Peyer's patch (tissue), 4 donors: ENCODE measurements around the gene TTL. TPM values are rescaled to one million over a fixed set of nuclear protein-coding genes. Genes with fewer than 3 reads are reported as not detected.

Source experiments
- DNase-seq, 3 donors: peaks; one replicate each; pipeline ENCODE4 v3.0.0-alpha.2; 2017 to 2019
- H3K27ac ChIP-seq, 4 donors: fragments of 200-600 bp; sonication (generic); one replicate each; pipeline ENCODE4 v1.5.1; 2016 to 2019
- H3K27me3 ChIP-seq, 2 donors: fragments of 200-600 bp; sonication (generic); one replicate each; pipeline ENCODE4 v1.5.1; 2019
- H3K36me3 ChIP-seq, 3 donors: fragments of 200-600 bp; sonication (generic); one replicate each; pipeline ENCODE4 v1.5.1; 2016 to 2019
- H3K4me1 ChIP-seq, 4 donors: fragments of 200-600 bp; sonication (generic); one replicate each; pipeline ENCODE4 v1.5.1; 2016 to 2019
- H3K4me3 ChIP-seq, 4 donors: fragments of 200-600 bp; sonication (generic); 1 replicate in 3 of 4; 2 replicates in 1 of 4; pipeline ENCODE4 v1.5.1; 2016 to 2019; ENCODE audit warnings: mild to moderate bottlenecking in 1 of 4
- H3K9me3 ChIP-seq, 4 donors: fragments of 200-600 bp; sonication (generic); one replicate each; pipeline ENCODE4 v1.5.1; 2016 to 2019; ENCODE audit warnings: mild to moderate bottlenecking in 1 of 4
- POLR2A ChIP-seq, 2 donors: fragments of 450-650 bp; IDR thresholded peaks; one replicate each; pipeline ENCODE4 v1.5.1; 2017; ENCODE audit warnings: antibody characterized with exemption in 2 of 2, mild to moderate bottlenecking in 2 of 2, moderate library complexity in 2 of 2
- total RNA-seq, 4 donors: library from RNA; depleted of rRNA; stranded (reverse); fragments of >200 nt; gene quantifications; one replicate each; pipeline ENCODE4 v1.1.0, GENCODE V29; 2016
- TF ChIP-seq, protein P1 (sequence below), 6 experiments: fragments of 450-650 bp in 4 of 6; fragments of 200-600 bp in 2 of 6; sonication (generic) in 1 of 6; IDR thresholded peaks; one replicate each; pipeline ENCODE4 v1.5.1; 2017 to 2019; ENCODE audit warnings: antibody characterized with exemption in 6 of 6, mild to moderate bottlenecking in 3 of 6, moderate library complexity in 1 of 6

The TTL gene
- total RNA-seq, 4 donors from 2014 or later: 6.8 to 15.7 (median 13.2) TPM

DNA sequence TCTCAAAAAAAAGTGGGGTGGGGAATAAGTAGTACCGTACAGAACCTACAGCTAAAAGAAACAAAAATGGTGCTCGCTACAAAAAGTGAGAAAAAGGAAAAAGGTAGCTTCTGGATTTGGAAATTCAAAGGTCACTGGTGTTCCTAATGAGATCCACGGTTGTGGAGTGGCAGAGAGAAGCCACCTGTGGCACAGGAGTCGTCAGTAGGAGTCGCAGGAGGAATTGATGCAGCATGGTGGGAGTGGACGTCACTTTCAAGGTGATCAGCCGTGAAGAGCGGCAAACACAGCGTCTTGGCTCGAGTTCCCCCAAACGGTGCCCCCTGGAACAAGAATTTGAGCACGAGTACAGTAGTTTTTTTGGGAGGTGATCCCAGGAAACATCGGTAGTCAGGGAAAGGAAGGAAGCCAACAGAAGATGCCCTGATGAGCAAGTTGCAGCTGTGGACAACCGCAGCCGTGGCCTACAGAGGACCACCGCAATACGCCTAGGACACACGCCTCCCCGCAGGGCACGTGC, 1.4 kb upstream of the TTL start:
- Histone ChIP-seq H3K4me1 (peaks cover 0 to 14% (median 8%) of the 10 kb centered on the region in 4 donors), H3K27ac (peak overlapping the region; percentile 79 to 92 (median 86)), H3K27me3 (no peaks in the 10 kb centered on the region), H3K36me3 (no peaks in the 10 kb centered on the region), H3K9me3 (no peaks in the 10 kb centered on the region), H3K4me3 (peak overlapping the region; percentile 72 to 96 (median 84))
- DNase-seq: peak in 2 of 3 donors; percentile 36 to 56
- TF ChIP-seq, protein P1, sequence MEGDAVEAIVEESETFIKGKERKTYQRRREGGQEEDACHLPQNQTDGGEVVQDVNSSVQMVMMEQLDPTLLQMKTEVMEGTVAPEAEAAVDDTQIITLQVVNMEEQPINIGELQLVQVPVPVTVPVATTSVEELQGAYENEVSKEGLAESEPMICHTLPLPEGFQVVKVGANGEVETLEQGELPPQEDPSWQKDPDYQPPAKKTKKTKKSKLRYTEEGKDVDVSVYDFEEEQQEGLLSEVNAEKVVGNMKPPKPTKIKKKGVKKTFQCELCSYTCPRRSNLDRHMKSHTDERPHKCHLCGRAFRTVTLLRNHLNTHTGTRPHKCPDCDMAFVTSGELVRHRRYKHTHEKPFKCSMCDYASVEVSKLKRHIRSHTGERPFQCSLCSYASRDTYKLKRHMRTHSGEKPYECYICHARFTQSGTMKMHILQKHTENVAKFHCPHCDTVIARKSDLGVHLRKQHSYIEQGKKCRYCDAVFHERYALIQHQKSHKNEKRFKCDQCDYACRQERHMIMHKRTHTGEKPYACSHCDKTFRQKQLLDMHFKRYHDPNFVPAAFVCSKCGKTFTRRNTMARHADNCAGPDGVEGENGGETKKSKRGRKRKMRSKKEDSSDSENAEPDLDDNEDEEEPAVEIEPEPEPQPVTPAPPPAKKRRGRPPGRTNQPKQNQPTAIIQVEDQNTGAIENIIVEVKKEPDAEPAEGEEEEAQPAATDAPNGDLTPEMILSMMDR (IDR thresholded peaks at IDR 0.05): no peak
- TF ChIP-seq POLR2A (IDR thresholded peaks at IDR 0.05): no peak

DNA sequence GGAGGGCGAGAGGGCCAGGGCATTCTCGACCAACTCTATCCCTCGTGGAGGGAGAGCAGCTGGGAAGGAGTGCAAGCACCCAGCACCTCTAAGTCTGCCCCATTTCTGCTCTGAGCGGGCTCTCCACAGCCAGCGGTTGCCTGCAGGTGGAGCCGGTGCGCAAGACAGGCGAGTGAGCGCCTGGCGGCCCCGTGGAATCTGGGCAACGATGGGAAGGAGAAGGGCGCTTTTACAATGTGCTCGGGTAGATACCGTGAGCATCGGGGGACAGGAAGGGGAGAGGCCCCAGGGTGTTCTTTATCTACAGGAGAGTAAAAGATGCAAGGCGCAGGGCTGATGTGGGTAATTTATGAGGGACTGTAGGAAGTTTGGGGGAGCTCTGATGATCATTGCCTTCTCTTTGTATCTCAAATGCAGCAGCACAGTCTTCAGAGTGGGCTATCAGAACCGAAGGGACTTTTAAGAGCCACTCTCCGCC, 867 bp upstream of the TTL start:
- H3K4me1 ChIP-seq: peaks cover 0 to 14% (median 8%) of the 10 kb centered on the region in 4 donors
- peak overlapping the region; percentile 72 to 96 (median 84) for H3K4me3 ChIP-seq
- DNase-seq: peak; percentile 82 to 93 (median 90)
- H3K27ac ChIP-seq: peak overlapping the region; percentile 79 to 92 (median 86)
- TF ChIP-seq, protein P1 (IDR thresholded peaks at IDR 0.05): peak; percentile 31 to 93 (median 76)
- no peak for TF ChIP-seq POLR2A (IDR thresholded peaks at IDR 0.05)
- H3K27me3 ChIP-seq: no peaks in the 10 kb centered on the region
- no peaks in the 10 kb centered on the region for H3K36me3 ChIP-seq
- H3K9me3 ChIP-seq: no peaks in the 10 kb centered on the region

DNA sequence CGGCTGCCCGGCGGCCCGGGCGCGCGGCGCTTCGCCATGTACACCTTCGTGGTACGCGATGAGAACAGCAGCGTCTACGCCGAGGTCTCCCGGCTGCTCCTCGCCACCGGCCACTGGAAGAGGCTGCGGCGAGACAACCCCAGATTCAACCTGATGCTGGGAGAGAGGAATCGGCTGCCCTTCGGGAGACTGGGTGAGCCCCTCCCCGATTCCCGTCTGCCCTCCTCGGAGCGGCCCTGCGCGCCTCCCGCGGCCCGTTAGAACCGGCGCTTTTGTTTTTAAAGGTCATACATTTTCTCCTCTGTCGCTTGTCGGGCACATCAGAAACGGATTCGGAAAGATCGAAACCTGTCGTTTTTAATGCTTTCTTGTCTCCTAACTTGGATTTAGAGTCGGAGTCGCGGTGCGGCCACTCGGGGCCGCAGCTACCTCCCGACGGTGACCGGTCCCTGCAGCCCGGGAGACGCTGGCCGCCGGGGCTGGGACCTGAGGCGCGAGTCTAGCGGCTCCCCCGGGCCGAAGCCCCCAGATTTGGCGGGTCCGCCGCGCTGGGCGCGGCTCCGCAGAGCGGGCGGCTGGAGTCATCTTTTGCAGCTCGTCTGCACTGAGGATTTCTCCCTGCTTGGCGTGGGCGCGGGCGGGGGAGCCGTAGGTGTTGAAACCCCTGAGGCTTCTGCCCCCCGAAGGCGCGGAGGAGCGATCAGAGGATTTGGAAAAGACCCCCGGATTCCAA, 519 bp downstream of the TTL start:
- Histone ChIP-seq H3K4me3 (peak overlapping the region; percentile 72 to 96 (median 79)), H3K27me3 (no peaks in the 10 kb centered on the region), H3K9me3 (no peaks in the 10 kb centered on the region), H3K36me3 (no peaks in the 10 kb centered on the region), H3K27ac (peak overlapping the region; percentile 69 to 89 (median 80)), H3K4me1 (peaks cover 0 to 14% (median 8%) of the 10 kb centered on the region in 4 donors)
- TF ChIP-seq, protein P1 (IDR thresholded peaks at IDR 0.05): no peak
- TF ChIP-seq POLR2A (IDR thresholded peaks at IDR 0.05): no peak
- DNase-seq: peak; percentile 31 to 70 (median 49)

DNA sequence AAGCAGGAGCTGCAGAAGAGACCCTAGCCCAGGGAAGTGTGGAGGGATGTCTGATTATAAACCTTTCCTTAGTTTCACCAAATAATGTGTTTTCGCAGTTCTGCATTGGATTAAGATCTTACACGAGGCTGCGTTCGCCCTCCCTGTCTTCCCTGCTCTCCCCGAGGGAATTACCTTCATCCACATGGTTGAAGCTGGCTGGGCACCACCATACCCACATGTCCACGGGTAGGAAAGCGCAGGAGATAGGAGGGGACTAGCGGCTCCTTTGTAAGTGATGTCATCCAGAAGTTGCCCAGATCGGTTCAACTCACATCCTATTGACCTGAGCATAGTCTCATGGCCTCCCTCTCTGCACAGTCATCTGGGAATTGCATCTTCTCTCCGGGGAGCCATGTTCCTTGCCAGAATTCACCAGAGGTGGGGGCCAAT, 1.1 kb downstream of the TTL start:
- TF ChIP-seq, protein P1 (IDR thresholded peaks at IDR 0.05): no peak
- TF ChIP-seq POLR2A (IDR thresholded peaks at IDR 0.05): no peak
- H3K4me3 ChIP-seq: peak overlapping the region; percentile 72 to 96 (median 79)
- no peaks in the 10 kb centered on the region for H3K27me3 ChIP-seq
- DNase-seq: peak in 1 of 3 donors; percentile 50
- H3K27ac ChIP-seq: peak overlapping the region in 3 of 4 donors; percentile 75 to 89 (median 86)
- peaks cover 0 to 14% (median 8%) of the 10 kb centered on the region in 4 donors for H3K4me1 ChIP-seq
- no peaks in the 10 kb centered on the region for H3K9me3 ChIP-seq
- H3K36me3 ChIP-seq: no peaks in the 10 kb centered on the region

DNA sequence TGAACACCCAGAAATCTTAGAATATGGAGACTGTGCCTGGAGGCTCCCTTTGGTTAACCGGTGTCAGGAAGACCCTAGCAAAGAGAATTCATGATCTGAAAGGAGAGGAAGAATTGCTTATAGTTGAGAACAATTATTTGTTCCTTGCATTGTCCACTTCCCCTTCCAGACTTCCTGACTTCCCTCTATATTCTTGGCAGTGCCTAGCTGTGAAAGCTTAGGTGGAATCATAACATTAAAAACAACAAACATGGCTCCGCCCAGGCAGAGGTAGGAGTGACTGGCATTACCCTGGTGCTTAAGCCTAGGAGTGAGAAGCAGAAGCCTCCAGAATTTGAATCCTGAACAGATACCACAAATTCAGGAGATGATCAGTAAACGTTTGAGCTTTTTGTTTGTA, 1.9 kb downstream of the TTL start:
- Histone ChIP-seq H3K27ac (no peak overlapping the region), H3K4me3 (no peak overlapping the region), H3K4me1 (peaks cover 0 to 14% (median 8%) of the 10 kb centered on the region in 4 donors), H3K27me3 (no peaks in the 10 kb centered on the region), H3K36me3 (no peaks in the 10 kb centered on the region), H3K9me3 (no peaks in the 10 kb centered on the region)
- no peak for DNase-seq
- TF ChIP-seq POLR2A (IDR thresholded peaks at IDR 0.05): no peak
- TF ChIP-seq, protein P1 (IDR thresholded peaks at IDR 0.05): no peak
